SJSA1 (cell line): ENCODE results near the gene RNF141. TPM values are rescaled to one million over a fixed set of nuclear protein-coding genes. Genes with fewer than 3 reads are reported as not detected.

Experiments used
- DNase-seq, 2 experiments: peaks; one replicate each; pipeline ENCODE4 v3.0.0-alpha.2; 2015 to 2020; ENCODE audit warnings: low spot score in 2 of 2, low read depth in 1 of 2
- H3K27ac ChIP-seq: fragments of 250-450 bp; sonication (Bioruptor Pico); 2 replicates; pipeline ENCODE4 v1.5.1; 2020; ENCODE audit warnings: mild to moderate bottlenecking, moderate library complexity
- H3K27me3 ChIP-seq: fragments of 250-450 bp; sonication (Bioruptor Pico); replicated peaks from 2 replicates; pipeline ENCODE4 v1.5.1; 2020; ENCODE audit warnings: mild to moderate bottlenecking, moderate library complexity
- H3K36me3 ChIP-seq: fragments of 250-450 bp; sonication (Bioruptor Pico); 2 replicates; pipeline ENCODE4 v1.5.1; 2020; ENCODE audit warnings: mild to moderate bottlenecking
- H3K4me1 ChIP-seq: fragments of 250-450 bp; sonication (Bioruptor Pico); replicated peaks from 2 replicates; pipeline ENCODE4 v1.6.1; 2021; ENCODE audit warnings: mild to moderate bottlenecking
- H3K4me3 ChIP-seq: fragments of 250-450 bp; sonication (Bioruptor Pico); 2 replicates; pipeline ENCODE4 v1.5.1; 2020; ENCODE audit warnings: mild to moderate bottlenecking
- H3K9me3 ChIP-seq: fragments of 250-450 bp; sonication (Bioruptor Pico); replicated peaks from 2 replicates; pipeline ENCODE4 v1.5.1; 2020; ENCODE audit warnings: mild to moderate bottlenecking
- total RNA-seq: library from RNA; depleted of rRNA; stranded (reverse); fragments of >200 nt; shearing (Covaris generic); gene quantifications from 2 replicates; pipeline ENCODE4 v1.2.3, GENCODE V29; 2014

Gene RNF141
- total RNA-seq, 1 experiment from 2014 or later, result 23.5 TPM

DNA sequence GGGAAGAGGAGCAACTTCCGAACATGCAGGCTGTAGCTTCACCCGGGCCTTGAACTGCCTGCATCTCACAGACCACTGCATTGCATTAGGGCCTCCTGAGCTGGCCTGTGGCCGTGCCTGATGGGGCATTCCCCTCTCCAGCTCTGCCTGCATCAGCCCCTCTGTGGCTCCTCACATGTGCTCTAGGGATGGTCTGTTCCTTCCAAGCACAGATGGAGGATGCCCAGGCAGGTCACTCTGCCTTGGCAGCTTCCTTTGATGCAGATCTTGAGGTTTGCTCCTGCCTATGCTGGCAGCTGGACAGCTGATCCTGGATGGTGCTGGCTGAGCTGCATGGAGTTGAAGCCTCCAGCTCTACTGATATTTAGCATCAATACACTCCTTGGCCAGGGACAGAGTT lies 57.4 kb downstream of the RNF141 start:
- H3K9me3 ChIP-seq, result no peaks in the 10 kb centered on the region
- no peak overlapping the region for H3K27ac ChIP-seq
- no peak overlapping the region for H3K4me3 ChIP-seq
- H3K27me3 ChIP-seq, result no peaks in the 10 kb centered on the region
- no peaks in the 10 kb centered on the region for H3K4me1 ChIP-seq
- DNase-seq, result no peak
- H3K36me3 ChIP-seq, result no peaks in the 10 kb centered on the region

DNA sequence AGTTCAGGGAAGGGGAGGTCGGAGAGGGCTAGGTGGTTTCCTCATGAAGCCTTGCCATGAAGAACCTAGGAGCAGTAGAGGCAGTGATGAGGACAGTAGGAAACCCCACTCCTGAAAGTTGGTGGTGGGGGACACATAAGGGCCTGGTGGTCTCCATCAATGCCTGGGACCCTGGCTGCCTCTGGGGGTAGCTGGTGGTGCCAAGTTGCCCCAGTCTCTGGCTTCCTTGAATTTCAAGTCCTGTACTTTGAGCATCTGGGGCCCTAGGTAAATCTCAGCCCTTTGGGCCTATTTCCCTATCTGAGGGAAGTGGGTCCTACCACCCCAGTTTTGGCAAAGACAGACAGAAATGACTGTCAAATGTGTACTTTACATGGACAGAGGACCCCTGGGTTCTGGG lies 57.8 kb downstream of the RNF141 start:
- Histone ChIP-seq H3K36me3 (no peaks in the 10 kb centered on the region), H3K9me3 (no peaks in the 10 kb centered on the region), H3K4me3 (no peak overlapping the region), H3K27ac (no peak overlapping the region), H3K4me1 (no peaks in the 10 kb centered on the region), H3K27me3 (no peaks in the 10 kb centered on the region)
- no peak for DNase-seq

DNA sequence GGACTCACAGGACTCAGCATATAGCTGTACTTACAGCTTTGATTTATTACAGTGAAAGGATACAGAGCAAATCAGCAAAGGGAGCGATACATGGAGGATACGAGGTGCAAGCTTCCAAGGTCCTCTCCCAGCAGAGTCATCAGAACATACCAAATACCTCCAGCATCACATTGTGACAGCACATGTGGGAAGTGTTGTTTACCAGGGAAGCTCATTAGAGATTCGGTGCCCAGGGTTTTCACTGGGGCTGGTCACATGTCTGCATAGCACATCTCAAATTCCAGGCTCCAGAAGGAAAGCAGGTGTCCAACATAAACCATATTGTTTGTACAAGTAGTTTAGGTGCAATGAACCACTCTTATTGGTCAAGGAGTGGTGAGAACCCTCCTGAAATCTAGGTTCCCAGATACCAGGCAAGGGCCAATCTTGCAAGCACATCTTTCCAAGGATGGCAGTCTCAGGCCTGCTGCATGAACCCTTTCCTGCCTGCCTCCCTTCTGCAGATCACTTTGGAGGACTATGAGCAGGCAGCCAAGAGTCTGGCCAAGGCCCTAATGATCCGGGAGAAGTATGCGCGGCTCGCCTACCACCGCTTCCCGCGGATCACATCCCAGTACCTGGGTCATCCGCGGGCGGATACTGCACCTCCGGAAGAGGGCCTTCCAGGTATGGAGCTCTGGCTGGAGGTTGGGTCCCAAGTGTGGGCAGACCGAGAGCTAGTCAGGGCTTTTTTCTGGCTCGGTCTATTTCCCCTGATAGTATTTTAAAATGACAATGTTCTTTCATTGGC lies 59.2 kb downstream of the RNF141 start:
- no peak overlapping the region for H3K27ac ChIP-seq
- H3K36me3 ChIP-seq, result no peaks in the 10 kb centered on the region
- H3K27me3 ChIP-seq, result no peaks in the 10 kb centered on the region
- no peaks in the 10 kb centered on the region for H3K4me1 ChIP-seq
- DNase-seq, result no peak
- H3K9me3 ChIP-seq, result no peaks in the 10 kb centered on the region
- no peak overlapping the region for H3K4me3 ChIP-seq

DNA sequence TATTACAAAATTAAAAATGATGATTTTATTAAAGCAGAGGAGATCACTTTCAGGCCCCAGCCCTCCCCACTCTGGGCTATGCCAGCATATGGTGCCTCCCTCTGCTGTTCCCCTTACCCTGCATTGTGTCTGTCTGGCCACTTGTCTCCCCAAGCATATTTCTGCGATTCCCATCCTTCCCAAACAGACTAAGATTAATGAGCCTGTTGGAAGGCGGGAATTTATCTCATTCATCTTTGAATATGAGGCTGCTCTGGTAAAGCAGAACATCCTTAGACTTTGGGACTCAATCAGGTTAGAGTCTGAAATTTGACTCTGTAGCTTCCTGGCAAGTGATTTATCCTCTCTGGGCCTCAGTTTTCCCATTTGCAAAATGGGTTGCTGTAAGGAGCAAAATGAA lies 60.2 kb downstream of the RNF141 start:
- no peaks in the 10 kb centered on the region for H3K27me3 ChIP-seq
- no peaks in the 10 kb centered on the region for H3K36me3 ChIP-seq
- no peaks in the 10 kb centered on the region for H3K9me3 ChIP-seq
- DNase-seq, result no peak
- H3K4me1 ChIP-seq, result no peaks in the 10 kb centered on the region
- H3K4me3 ChIP-seq, result no peak overlapping the region
- no peak overlapping the region for H3K27ac ChIP-seq

DNA sequence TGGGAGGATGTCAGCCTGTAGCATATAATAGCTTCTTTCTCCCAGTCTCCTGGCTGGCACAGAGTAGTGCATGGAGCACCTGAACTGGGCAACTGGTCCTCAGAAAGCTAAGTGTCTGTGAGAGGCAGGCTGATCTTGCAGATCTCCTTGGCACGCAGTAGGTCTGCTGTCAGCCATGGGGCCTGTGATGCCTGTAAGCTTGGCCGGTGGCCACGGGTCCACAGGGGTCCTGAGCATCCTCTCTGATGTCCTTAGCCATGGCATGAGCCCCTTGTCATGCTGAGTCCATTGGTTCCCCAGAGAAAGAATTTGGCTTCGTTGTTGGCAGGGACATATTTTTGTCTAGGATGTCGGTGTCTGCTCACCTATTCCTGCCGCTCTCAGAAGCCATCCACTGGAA lies 61.0 kb downstream of the RNF141 start:
- Histone ChIP-seq H3K4me3 (no peak overlapping the region), H3K27ac (no peak overlapping the region), H3K9me3 (no peaks in the 10 kb centered on the region), H3K36me3 (no peaks in the 10 kb centered on the region), H3K27me3 (no peaks in the 10 kb centered on the region), H3K4me1 (no peaks in the 10 kb centered on the region)
- DNase-seq, result no peak

DNA sequence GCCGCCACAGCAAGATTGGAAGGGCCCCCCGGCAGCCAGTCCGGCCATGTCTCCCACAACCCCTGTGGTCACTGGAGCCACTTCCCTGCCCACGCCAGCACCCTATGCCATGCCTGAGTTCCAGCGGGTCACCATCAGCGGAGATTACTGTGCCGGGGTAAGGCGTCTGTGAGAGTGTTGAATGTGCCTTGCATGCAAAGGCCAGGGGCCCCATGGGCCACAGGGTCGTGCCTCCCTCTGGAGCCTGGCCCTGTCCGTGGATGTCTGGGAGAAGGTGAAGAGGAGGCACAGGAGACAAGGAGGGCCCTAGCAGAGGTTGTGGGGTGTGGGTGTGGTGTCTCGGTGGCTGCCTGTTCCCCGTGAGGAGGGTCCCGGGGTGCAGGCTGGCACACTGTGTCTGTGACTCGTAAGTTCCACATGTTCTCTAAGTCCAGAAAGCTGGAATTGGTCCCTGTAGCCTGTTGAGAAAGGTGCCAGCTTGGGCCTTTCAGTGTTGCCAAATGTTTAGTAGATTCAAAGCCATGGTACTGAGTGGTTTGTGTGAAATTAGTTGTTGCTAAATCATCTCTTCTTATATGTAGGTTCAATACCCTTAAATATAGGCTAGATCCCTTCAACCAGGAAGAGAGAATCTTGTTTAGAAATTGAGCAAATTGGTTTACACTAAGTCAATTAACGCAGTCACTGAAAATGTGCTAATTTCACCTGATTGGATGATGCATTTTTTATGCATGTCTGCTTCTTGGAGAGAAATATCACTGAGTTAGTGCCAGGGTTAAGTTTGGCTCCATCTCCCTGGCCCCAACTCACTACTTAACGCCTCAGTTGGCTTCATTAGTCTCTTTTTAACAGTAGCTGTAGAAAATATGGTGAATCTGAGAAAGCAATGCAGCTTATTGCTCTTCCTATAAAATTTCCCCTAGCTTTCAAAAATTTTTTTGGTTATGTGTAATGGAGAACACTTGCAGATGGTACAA lies 62.1 kb downstream of the RNF141 start:
- DNase-seq, result no peak
- H3K27me3 ChIP-seq, result no peaks in the 10 kb centered on the region
- no peak overlapping the region for H3K27ac ChIP-seq
- no peaks in the 10 kb centered on the region for H3K9me3 ChIP-seq
- no peaks in the 10 kb centered on the region for H3K36me3 ChIP-seq
- H3K4me3 ChIP-seq, result no peak overlapping the region
- H3K4me1 ChIP-seq, result no peaks in the 10 kb centered on the region

DNA sequence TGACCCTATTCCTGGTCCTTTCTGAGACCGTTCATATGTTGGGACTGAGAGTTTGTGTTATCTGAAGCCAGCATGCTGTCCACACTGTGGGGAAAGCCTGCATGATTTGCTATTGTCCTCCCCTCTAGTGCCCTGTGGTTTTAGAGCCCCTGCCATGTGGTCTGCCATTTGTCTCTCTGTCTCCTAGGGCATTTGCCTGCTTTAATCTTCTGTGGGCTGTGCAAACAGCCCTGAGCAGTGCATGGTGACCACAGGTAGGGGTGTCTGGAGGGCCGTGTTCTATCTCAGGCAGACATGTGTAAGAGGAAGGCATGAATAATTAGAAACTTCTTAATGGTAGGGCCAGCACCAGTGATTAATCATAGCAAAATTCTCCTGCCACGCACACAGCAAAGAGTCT lies 62.9 kb downstream of the RNF141 start:
- Histone ChIP-seq H3K27ac (no peak overlapping the region), H3K27me3 (no peaks in the 10 kb centered on the region), H3K36me3 (no peaks in the 10 kb centered on the region), H3K4me3 (no peak overlapping the region), H3K4me1 (no peaks in the 10 kb centered on the region), H3K9me3 (no peaks in the 10 kb centered on the region)
- no peak for DNase-seq

DNA sequence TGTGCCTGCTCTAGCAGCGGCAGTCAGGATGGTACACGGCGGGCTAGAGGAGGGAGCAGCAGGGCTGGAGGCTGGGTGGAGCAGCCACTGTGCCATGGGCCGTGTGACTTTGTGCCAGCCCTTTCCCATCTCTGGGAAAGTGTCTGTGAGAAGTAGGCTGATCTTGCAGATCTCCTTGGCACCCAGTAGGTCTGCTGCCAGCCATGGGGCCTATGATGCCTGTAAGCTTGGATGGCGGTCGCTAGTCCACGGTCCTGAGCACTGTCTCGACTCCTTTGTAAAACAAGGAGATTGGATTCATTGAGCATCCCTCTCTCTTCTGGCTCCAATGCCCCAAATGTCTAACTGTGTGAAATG lies 63.3 kb downstream of the RNF141 start:
- H3K4me1 ChIP-seq, result no peaks in the 10 kb centered on the region
- no peak for DNase-seq
- no peak overlapping the region for H3K27ac ChIP-seq
- H3K4me3 ChIP-seq, result no peak overlapping the region
- H3K36me3 ChIP-seq, result no peaks in the 10 kb centered on the region
- H3K9me3 ChIP-seq, result no peaks in the 10 kb centered on the region
- no peaks in the 10 kb centered on the region for H3K27me3 ChIP-seq

DNA sequence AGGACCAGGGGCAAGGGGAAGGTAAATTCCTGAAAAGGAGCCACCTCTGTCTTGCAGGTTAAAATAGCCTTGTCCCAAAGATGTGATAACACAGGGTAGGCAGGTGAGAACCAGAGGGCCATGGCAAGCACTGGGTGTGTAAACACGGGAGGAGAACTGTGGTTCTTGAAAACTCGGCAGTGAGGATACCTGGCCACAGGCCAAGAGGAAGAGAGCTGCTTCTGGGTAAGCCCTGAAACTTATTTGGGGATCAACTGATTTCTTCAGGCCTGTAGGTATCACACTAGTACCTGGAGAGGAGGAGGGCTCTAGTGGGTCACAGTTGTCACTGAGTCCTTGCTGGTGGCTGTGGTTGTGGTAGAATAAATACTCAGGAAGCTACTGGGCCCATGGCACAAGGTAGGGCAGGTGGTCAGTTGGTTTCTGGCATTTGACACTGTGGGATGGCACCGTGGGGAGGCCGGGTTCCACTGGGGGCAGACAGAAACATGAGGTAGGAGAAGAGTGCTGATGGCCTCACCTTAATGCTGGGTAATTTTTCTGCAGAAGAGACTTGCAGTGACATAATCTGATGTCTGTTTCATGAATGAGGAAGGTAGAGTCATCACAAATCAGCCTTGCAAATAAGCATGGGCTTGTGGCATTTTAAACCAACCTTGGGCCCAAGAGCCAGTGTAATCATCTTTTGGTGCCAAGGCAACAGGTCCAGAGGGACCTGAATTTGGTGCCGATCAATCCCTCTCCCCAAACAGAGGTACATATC lies 63.9 kb downstream of the RNF141 start:
- H3K36me3 ChIP-seq, result no peaks in the 10 kb centered on the region
- no peak overlapping the region for H3K4me3 ChIP-seq
- H3K4me1 ChIP-seq, result no peaks in the 10 kb centered on the region
- DNase-seq, result no peak
- H3K27me3 ChIP-seq, result no peaks in the 10 kb centered on the region
- H3K27ac ChIP-seq, result no peak overlapping the region
- no peaks in the 10 kb centered on the region for H3K9me3 ChIP-seq

DNA sequence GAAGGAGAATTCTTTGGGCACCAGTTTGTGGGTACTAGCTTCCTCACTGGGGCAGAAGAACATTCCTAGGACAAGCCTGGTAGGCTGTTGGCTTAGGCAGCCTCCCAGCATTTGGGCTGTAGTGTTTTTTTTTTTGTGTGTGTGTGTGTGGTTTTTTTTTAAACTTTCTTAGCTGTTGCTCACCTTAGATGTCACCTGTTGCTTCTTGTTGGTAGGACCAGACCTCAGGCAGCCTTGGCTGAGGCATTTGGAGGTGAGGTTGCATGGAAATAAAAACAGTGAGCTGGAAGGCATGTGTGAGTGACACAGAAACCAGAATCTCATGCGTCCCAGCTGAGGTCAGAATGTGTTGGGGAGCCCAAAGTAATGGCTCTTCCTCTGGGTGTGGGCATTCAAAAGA lies 64.6 kb downstream of the RNF141 start:
- no peak overlapping the region for H3K4me3 ChIP-seq
- no peaks in the 10 kb centered on the region for H3K36me3 ChIP-seq
- no peaks in the 10 kb centered on the region for H3K4me1 ChIP-seq
- no peaks in the 10 kb centered on the region for H3K27me3 ChIP-seq
- no peak overlapping the region for H3K27ac ChIP-seq
- DNase-seq, result no peak
- no peaks in the 10 kb centered on the region for H3K9me3 ChIP-seq

DNA sequence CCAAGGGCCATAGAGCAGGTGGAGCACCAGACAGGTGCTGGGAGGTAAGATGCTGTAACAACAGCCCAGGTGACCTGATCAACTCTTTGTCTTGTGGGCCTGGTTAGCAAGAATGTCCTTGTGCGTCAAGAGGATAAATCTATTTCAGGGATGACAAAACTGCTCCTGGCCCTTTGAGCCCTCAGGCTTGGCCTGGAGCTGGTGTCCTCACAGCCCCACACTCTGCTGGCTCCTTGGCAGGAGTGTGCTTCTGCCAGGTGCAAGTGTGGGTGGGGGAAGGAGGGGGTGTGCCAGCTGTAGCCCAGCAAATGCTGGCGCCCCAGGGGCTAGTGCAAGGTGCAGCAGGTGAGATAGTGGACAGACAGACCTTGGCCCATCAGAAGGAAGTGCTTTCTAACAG lies 66.4 kb downstream of the RNF141 start:
- Histone ChIP-seq H3K9me3 (no peaks in the 10 kb centered on the region), H3K36me3 (no peaks in the 10 kb centered on the region), H3K4me3 (no peak overlapping the region), H3K27ac (no peak overlapping the region), H3K4me1 (no peaks in the 10 kb centered on the region), H3K27me3 (no peaks in the 10 kb centered on the region)
- DNase-seq, result no peak

DNA sequence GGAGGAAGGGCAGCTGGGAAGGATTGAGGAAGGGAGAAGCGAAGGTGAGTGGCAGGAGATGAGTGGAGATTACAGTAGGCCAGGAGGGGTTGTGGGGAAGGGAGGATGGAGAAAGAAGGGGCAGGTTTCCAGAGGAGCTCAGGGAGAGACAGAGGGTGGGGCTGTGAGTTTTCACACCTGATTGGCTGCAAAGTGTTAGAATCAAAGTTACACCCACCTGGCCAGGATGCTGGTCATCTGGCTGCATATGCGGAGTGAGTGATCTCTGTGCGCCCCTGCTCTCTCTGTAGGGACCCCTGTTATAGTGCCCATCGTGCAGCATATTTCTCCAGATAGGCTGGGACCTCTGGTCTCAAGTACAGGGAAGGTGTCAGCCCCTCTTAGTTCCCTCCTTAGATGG lies 67.6 kb downstream of the RNF141 start:
- H3K9me3 ChIP-seq, result no peaks in the 10 kb centered on the region

DNA sequence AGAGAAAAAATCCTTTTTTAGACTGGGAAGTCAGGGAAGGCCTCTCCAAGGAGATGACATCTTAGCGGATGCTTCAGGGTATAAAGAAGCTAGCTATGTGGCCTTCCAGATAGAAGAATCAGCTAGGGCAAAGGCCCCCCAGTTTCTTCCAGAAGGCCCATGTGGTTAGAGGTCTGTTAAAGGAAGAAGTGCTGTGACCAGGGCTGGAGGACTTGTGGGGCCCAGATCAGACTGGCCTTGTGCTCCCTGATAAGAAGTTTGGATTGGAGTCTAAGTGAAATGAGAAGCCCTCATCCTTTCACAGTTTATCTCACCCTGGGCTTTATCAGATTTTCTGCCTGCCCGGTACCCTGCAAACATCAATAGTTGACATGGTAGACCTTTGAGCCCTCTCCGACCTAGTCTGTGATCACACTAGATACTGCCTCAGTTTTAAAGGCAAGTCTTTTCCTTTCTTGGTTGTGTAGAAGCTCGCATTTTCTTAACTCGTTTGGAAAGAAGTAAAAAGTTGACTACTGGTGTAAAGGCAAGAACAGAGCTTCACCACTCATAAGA lies 78.2 kb downstream of the RNF141 start:
- no peak for DNase-seq
- Histone ChIP-seq H3K27ac (no peak overlapping the region), H3K9me3 (no peaks in the 10 kb centered on the region)

More for the DNA sequence above, 67.6 kb downstream of the RNF141 start:
- Histone ChIP-seq H3K27me3 (no peaks in the 10 kb centered on the region), H3K36me3 (no peaks in the 10 kb centered on the region), H3K4me3 (no peak overlapping the region), H3K4me1 (no peaks in the 10 kb centered on the region), H3K27ac (no peak overlapping the region)
- DNase-seq, result no peak

More for the DNA sequence above, 78.2 kb downstream of the RNF141 start:
- Histone ChIP-seq H3K36me3 (peaks cover 17% of the 10 kb centered on the region), H3K4me1 (no peaks in the 10 kb centered on the region), H3K27me3 (no peaks in the 10 kb centered on the region), H3K4me3 (no peak overlapping the region)
